GM19455 (cell line): ENCODE measurements around the gene TMPRSS3.

Source experiments
- ATAC-seq: cut with Tn5 transposase; IDR thresholded peaks from one replicate; pipeline ENCODE4 v1.9.1; 2021; ENCODE audit not compliant: unreplicated experiment

TMPRSS3 gene

GRCh38 chr21:42374864-42375499 is 20.9 kb downstream of the TMPRSS3 start:
- no peak for ATAC-seq

- ATAC-seq: no peak
Measured at GRCh38 chr21:42374457-42374856, 21.4 kb downstream of the TMPRSS3 start.

- ATAC-seq: no peak
Measured at GRCh38 chr21:42373908-42374455, 21.9 kb downstream of the TMPRSS3 start.

GRCh38 chr21:42373196-42373907 is 22.5 kb downstream of the TMPRSS3 start:
- no peak for ATAC-seq

GRCh38 chr21:42370894-42371654 is 24.8 kb downstream of the TMPRSS3 start:
- ATAC-seq: no peak

- no peak for ATAC-seq
Measured at GRCh38 chr21:42369821-42370220, 26.0 kb downstream of the TMPRSS3 start.

GRCh38 chr21:42367367-42368165 is 28.3 kb downstream of the TMPRSS3 start:
- ATAC-seq: no peak

- ATAC-seq: no peak
Measured at GRCh38 chr21:42366292-42367010, 29.4 kb downstream of the TMPRSS3 start, which contains the start of gene TFF1. TSS of gene TFF1 (minus strand) at chr21:42366535. CDS start at chr21:42366495, 40 bp downstream.

GRCh38 chr21:42365770-42366169 is 30.1 kb downstream of the TMPRSS3 start:
- no peak for ATAC-seq

- no peak for ATAC-seq
Measured at GRCh38 chr21:42364304-42364865, 31.5 kb downstream of the TMPRSS3 start.

GRCh38 chr21:42363312-42363711 is 32.5 kb downstream of the TMPRSS3 start:
- ATAC-seq: no peak

- ATAC-seq: no peak
Measured at GRCh38 chr21:42362700-42363099, 33.2 kb downstream of the TMPRSS3 start.

GRCh38 chr21:42362198-42362597 is 33.7 kb downstream of the TMPRSS3 start:
- ATAC-seq: no peak

GRCh38 chr21:42361286-42361685 is 34.6 kb downstream of the TMPRSS3 start:
- no peak for ATAC-seq

- ATAC-seq: no peak
Measured at GRCh38 chr21:42360317-42360716, 35.5 kb downstream of the TMPRSS3 start.

- no peak for ATAC-seq
Measured at GRCh38 chr21:42358937-42359336, 36.9 kb downstream of the TMPRSS3 start.

- no peak for ATAC-seq
Measured at GRCh38 chr21:42358261-42358660, 37.6 kb downstream of the TMPRSS3 start.

GRCh38 chr21:42357307-42357706 is 38.5 kb downstream of the TMPRSS3 start:
- ATAC-seq: no peak

- ATAC-seq: no peak
Measured at GRCh38 chr21:42356650-42357049, 39.2 kb downstream of the TMPRSS3 start.

- ATAC-seq: no peak
Measured at GRCh38 chr21:42356046-42356445, 39.8 kb downstream of the TMPRSS3 start.
